GM12801 (cell line): ENCODE data around the gene TOR4A.

Experiments used
- TF ChIP-seq, protein P1 (sequence below): IDR thresholded peaks from one replicate; pipeline ENCODE4 v1.5.1; 2011; ENCODE audit warnings: control low read depth; ENCODE audit not compliant: insufficient read length; ENCODE audit errors: extremely low read depth

The TOR4A gene

DNA sequence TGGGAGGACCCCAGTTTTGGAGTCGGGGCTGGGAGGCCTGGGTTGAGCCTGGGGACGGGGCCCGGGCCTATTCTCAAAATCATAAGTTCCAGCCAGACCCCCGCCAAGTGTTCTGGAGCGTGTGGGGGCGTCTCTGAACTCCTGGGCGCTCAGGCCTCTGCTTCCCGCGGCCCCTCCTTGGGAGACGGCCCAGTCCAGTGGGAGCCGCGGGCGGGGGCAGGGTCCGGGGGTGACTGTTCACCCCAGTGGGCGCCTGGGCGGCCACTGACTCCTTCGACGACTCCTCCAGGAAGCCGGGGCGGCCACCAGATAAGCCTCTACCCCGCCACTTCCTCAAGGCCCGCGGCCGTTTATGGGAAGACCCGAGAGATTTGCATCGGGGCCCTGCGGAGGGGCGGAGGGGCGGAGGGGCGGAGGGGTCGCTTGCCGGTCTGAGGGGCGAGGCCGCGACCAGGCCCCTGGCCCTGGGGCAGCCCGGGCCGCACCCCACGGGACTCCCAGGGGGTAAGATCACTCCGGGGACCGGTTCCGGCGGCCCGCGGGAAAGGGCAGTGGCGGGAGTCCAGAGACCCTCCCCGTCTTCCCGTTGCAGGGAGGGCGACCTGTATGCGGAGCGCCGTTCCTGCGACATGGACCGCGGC, 655 bp downstream of the TOR4A start:
- TF ChIP-seq, protein P1, sequence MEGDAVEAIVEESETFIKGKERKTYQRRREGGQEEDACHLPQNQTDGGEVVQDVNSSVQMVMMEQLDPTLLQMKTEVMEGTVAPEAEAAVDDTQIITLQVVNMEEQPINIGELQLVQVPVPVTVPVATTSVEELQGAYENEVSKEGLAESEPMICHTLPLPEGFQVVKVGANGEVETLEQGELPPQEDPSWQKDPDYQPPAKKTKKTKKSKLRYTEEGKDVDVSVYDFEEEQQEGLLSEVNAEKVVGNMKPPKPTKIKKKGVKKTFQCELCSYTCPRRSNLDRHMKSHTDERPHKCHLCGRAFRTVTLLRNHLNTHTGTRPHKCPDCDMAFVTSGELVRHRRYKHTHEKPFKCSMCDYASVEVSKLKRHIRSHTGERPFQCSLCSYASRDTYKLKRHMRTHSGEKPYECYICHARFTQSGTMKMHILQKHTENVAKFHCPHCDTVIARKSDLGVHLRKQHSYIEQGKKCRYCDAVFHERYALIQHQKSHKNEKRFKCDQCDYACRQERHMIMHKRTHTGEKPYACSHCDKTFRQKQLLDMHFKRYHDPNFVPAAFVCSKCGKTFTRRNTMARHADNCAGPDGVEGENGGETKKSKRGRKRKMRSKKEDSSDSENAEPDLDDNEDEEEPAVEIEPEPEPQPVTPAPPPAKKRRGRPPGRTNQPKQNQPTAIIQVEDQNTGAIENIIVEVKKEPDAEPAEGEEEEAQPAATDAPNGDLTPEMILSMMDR, result no peak

DNA sequence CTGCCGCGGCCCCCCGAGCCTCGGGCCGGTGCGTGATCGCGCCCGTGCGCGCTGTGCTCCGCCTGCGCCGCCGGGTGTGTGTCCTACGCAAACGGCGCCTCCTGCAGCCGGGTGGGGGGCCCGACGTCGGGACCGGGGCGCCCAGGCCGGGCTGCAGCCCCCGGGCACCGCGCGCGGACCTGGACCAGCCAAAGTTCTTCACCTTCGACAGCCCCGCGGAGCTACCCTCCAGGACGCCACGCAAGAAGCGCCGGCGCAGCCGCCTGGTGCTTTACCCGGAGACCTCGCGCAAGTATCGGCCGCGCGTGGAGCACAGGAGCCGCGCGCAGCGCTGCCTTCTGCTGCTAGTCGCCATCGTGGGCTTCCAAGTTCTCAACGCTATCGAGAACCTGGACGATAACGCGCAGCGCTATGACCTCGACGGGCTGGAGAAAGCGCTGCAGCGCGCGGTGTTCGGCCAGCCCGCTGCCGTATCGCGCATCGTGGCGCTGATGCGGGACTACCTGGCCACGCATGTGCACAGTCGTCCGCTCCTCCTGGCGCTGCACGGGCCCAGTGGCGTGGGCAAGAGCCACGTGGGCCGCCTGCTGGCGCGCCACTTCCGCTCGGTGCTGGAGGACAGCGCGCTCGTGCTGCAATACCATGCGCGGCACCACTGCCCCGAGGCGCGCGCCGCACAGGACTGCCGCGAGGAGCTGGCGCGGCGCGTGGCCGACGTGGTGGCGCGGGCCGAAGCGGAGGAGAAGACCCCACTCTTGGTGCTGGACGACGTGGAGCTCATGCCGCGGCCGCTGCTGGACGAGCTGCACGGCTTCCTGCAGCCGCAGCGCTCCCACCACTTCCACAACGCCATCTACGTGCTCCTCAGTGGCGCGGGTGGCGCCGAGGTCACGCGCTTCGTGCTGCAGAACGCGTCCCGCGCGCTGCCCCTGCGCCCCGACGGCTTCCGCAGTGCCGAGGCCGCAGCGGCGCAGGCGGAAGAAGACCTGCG, 1.5 kb downstream of the TOR4A start:
- TF ChIP-seq, protein P1, result no peak

GRCh38 chr9:137279741-137280473, 2.4 kb downstream of the TOR4A start:
- TF ChIP-seq, protein P1, result no peak

DNA sequence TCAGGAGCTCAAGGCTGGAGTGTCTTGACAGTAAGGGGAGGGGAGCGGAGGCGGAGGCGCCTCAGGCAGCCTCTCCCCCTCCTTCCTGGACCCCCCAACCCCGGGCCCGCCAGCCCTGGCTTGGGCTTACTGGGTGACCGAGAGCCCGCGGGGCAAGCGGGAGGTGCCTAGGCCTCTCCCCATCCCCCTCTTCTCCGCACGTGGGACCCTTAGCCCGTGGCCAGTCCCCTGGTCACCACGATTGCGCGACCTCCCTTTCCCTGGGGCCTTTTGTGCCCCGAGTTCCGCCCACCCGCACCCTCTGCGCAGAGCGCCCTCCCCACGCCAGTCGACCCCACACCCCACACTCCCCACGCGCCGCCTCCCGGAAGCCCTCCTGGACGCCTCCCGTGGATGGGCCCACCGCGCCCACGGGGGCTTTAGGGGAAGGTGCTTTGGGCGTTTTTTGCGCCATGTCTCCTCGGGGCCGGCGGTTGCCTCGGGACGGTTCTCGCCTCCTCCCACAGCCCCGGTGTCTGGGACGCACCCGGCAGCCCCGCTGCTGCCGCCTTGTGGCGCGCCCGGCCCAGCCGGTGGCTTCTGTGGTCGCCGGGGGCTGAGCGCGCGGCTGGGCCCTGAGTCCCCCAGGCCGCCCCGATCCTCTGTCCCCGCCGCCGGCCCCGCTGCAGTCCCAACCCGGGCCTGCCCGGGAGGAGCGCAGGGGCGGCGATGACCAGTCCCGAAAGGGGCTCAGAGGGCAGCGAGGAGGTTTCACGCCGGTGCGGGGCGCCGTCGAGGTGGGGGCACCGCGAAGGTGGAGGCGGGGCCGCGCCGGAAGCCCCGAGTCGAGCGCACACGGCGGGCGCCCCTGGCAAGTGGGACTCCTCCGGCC, 3.2 kb downstream of the TOR4A start:
- TF ChIP-seq, protein P1, result no peak

DNA sequence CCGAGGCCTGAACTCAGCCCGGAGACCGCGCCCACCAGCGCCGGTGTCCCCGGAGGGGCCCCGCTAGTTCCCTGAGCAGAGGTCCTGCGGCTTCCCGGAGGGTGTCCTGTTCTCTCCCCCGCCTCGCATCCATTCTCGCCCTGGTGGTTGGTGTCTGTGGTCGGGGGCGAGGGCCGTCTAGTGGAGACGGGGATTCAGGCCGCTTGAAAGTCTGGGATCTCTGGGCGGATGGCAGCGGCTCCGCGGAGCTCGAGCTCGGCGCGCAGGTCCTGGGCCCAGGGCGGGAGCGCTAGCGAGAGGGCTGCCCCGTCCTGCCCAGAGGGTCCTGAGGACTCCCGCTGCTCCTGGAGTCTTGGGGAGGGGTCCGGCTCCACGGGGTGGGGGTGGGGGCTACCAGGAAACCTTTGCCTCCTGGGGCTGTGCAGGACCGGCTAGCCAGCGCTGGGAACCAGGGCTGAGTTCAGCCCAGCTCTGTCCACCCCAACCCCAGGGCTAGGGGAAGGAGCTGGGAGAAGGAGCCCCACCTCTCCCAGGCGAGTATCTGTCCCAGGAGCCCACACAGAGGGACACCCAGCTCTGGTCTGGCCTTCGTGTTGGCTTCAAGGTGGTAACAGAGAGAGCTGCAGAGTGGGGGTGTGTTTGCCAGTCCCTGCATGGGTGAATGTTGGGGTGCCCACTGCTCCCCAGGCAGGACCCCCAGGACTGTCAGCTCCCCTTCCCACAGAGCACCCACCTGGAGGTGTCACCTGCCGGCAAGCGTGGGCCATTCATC, 4.0 kb downstream of the TOR4A start:
- TF ChIP-seq, protein P1, result no peak

DNA sequence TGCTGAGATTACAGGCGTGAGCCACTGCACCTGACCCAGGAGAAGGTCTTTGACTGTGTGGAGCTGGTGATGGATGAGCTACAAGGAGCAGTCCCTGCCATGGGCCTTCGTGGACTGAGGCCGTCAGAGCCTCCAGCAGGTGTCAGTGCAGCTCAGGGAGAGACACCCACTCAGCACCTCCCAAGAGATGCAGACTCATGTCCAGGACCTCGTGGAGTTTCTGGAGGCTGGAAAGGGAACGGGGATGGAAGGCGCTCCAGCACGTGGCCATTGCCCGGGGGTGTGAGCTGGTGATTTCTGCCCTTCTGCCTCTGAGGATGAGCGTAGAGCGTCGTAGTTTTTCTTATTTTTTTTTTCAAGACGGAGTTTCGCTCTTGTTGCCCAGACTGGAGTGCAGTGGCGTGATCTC, 9.5 kb downstream of the TOR4A start:
- TF ChIP-seq, protein P1, result no peak
